ENCODE measurements around the gene VAT1.
A peak's percentile ranks its signal among the peaks of the same experiment; 100 is the strongest.
"Not testable (repeated sequence)": the region's sequence is repeated elsewhere in the genome, so short reads cannot be mapped to it uniquely, and the experiment has no call there.

VAT1 gene

GRCh38 chr17:43003542-43004172 is 18.5 kb downstream of the VAT1 start:
- no peak for DNase-seq

- DNase-seq, result not testable (repeated sequence)
These were observed 21.3 kb downstream of the VAT1 start for GRCh38 chr17:43000894-43001293.

GRCh38 chr17:42999003-42999525 is 23.1 kb downstream of the VAT1 start:
- DNase-seq, result no peak

DNA sequence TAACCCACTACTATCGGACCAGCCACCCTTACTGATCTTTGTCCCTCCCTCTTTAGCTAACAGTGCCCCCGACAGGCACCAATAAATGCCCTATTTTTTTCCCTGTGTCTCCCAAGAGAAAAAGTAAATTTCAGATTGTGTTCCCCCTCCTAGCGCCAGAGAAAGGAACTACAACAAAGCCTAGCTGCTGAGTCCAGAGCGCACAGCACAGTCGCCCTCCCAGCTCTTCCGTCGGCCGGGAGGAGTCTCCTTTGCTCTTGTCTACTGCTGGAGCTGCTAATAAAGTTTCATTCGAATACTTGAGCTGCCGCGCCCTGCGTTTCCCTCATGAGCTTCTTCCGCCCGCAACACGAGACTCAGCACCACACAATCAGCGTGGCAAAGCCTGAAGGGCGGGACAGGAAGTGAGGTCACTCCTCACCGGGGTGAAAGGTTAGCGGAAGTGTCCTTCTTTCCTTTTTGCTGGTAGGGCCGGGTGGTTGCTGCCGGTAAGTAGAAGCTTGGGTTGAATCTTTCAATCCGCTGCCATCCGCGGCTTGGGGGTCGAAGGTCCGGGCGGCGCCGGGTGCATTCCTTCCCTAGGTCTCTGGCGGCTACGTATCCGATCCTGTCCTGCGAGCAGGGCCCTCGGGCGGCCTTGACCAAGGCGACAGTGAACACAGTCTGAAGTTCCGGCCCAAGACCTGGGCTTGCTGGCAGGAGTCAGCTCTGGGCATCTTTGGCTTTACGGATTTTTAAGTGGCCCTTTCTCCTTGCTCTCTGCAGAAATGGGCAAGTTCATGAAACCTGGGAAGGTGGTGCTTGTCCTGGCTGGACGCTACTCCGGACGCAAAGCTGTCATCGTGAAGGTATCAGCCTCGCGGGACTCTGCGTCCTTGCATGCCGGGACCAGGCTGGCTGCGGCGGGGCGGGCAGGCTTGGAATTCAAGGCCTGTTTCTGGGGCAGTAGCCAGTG is 23.9 kb downstream of the VAT1 start, which contains the start of gene RPL27:
RPL27 (plus strand) TSS at position 436 of the 955 bp plus-strand sequence; CDS start at position 768, 332 bp downstream.
- DNase-seq, result peak; percentile 99

DNA sequence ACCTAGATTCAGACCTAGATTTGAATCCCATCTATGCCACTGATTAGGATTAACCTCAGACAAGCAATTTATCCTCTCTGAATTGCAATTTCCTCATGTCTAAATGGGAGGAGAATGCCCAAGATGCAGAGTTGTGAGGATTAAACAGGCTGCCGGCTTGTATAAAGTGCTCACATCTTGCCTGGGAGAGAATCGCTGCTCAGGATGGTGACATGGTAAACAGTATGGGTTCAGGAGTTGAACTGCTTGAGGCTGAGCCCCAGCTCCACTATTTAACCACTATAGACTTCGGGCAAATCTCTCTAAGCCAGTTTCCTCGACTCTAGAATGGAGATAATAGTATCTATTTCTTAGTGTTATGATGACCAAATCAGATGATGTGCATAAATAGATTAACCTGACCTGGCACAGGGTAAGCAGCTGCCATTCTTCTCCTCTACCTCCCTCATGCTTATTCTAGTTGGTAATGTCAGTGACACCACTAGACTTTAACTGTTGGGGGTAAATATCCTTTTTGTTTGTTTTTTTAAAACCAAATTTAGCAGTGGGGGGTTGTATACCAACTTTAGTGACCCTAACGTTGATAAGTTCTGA is 24.7 kb downstream of the VAT1 start:
- DNase-seq, result no peak

GRCh38 chr17:42993913-42994312 is 28.3 kb downstream of the VAT1 start:
- DNase-seq, result not testable (repeated sequence)

DNA sequence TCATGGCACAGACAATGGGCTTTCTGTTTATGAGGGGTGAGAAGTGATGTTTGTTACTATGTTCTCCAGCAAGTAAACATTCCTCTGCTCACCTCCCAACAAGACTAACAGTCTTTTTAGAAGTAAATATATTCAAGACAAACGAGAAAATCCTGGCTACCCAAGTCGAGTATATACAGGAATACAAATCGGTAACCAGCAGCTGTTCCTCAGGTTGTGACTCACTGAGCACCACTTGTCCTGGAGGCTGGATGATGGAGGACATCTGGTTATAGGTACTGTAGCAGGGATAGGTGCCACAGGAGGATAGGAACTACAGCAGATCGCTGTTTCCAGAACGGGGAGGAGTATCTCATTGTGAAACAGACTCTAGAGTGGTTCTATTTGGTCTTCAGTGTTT is 29.3 kb downstream of the VAT1 start:
- no peak for DNase-seq

- no peak for DNase-seq
These were observed 30.7 kb downstream of the VAT1 start for GRCh38 chr17:42991471-42991870.

DNA sequence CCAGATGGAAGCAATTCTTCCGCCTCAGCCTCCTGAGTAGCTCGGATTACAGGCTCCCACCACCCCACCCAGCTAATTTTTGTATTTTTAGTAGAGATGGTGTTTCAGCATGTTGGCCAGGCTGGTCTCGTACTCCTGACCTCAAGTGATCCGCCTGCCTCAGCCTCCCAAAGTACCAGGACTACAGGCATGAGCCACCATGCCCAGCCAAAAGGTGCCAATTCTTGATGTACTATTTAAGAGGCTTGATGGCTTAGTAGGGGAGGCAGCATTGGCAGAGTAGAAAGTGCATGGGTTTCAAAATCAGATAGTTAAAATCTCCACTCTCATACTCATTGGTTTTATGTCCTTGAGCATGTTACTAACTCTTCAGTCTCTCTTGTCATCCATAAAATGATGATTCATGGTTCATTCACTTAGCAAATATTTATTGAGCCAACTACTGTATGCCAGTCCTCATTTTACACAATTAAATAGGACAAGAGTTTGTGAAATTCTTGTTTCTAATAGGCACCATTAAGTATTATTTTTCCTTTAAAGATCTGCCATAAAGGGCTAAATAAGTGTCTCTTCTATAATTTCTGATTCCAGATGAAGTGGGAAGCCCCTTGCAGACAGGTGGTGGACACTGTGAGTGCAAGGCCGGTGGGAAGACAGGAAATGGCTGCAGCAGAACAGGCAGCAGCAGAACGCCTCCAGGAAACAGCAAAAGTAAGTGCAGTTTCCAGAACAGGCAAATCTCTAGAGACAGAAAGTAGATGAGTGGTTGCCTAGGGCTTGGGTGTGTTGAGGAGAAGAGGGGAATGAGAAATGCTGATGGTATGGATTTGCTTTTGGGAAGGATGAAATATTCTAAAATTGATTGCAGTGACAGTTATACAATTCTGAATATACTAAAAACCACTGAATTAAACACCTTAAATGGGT is 32.2 kb downstream of the VAT1 start:
- DNase-seq, result no peak

DNA sequence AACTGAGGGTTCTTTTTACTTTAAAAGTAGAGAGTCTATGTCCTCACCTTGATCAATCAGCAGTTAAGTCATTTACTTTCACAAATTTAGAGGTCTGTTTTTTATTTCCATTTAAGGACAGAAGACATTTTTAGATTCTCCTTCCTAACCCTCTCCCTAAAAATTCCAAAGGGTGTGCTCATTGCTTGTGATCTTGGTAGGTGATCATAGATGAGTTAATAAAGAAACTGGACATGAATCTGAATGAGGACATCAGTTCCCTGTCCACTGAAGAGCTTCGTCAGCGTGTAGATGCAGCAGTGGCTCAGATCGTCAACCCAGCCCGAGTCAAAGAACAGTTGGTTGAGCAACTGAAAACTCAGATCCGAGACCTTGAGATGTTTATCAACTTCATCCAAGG is 33.0 kb downstream of the VAT1 start:
- DNase-seq, result no peak

DNA sequence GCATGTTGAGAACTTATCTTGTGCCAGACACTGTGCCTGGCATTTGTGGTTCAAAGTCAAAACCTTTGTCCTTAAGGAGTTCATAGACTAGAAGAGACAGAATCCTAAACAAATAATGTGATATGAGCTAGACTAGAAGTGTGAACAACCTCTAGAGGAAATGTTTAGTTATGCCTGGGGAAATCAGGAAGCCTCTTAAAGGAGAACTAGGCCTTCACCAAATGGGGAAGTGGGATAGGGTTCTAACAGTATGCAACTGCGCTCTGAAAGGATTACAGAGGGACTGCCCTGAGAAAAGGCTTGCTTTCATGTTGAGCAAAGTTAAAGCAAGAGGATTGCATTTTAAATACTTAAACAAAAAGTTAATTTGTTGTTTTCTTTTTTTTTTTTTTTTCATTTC is 37.0 kb downstream of the VAT1 start:
- DNase-seq, result no peak

- no peak for DNase-seq
These were observed 39.9 kb downstream of the VAT1 start for GRCh38 chr17:42982266-42982665.

GRCh38 chr17:42980766-42981397 is 41.3 kb downstream of the VAT1 start:
- peak; percentile 35 for DNase-seq

DNA sequence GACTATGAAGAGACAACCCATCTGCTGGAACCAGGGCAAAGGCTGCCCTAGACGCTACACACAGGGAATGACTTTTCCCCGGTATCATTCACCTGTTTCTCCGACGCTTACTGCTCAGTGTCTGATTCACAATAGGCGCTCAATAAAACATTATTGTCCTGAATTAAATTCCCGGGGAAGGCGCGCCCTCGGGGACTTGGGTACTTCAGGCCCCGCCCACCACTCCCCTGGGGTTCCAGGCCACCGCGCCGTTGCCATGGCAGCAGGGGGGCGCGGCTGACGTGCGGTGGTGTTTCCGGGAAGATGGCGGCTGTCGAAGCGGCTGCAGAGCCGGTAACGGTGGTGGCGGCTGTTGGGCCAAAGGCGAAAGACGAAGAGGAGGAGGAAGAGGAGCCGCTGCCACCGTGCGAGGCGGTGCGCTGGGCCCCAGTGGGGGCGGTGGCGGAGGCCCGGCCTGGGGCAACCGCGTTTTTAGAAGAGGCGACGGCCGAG is 41.9 kb downstream of the VAT1 start, which contains the start of gene RUNDC1:
RUNDC1 (plus strand) TSS at position 292 of the 492 bp plus-strand sequence; CDS start at position 304, 12 bp downstream.
- DNase-seq, result peak; percentile 89

DNA sequence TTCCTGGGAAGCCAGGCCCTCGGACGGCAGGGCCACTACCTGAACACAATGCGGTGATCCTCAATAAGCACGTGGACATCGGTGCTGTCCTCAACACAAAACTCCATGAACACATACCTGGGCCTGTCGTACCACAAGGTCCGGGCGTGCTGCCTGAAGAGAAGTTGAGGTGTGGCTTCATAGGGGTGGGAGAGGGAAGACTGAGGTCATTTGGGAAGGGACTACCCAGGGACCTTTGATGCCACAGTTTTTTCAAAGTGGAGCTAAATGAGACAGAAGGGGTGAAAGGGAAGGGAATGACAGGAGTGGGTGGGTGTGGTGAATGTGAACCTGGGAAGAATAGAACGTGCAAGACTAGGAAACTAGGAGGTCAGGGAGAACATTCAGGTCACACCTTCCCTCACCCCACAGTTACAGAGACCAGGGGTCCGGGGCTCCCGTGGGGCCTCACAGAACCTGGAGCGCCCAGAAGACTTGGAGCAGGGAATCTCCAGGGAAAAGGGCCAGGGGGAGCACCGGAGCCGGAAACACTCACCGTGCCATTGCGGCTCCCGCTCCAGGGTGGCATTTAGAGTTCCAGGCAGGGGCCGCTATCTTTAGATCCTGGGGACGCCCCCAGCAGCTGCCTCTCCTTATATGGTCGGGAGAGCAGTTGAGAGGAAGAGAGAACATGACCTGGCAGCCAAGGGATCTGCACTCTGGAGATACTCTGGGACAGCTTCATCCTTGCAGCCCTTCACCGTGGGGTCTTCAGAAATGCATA is 42.5 kb downstream of the VAT1 start, which contains the start of gene PTGES3L:
PTGES3L (minus strand) TSS at position 570 of the 763 bp plus-strand sequence; CDS start at position 543, 27 bp downstream.
- peak; percentile 72 for DNase-seq

GRCh38 chr17:42975701-42976100 is 46.5 kb downstream of the VAT1 start:
- not testable (repeated sequence) for DNase-seq

DNA sequence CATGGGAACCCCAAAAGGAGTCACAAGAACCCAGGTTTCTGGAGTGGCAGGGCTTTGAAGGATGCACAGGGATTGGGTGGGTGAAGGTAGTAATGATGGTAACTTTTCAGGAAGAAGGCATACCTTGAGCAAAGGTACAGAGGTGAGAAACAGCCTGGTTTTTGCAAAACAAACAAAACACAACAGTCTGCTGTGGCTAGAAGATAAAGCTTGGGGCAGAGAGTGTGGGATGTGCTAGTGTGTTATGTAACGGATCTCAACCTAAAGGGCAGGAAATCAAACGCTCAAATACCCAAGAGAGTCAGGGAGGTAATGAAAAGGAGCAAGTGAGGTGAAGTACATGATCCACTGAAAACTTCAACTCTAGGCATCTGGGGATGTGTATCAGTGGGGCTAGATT is 46.9 kb downstream of the VAT1 start:
- no peak for DNase-seq

GRCh38 chr17:42973323-42973722 is 48.9 kb downstream of the VAT1 start:
- not testable (repeated sequence) for DNase-seq

DNA sequence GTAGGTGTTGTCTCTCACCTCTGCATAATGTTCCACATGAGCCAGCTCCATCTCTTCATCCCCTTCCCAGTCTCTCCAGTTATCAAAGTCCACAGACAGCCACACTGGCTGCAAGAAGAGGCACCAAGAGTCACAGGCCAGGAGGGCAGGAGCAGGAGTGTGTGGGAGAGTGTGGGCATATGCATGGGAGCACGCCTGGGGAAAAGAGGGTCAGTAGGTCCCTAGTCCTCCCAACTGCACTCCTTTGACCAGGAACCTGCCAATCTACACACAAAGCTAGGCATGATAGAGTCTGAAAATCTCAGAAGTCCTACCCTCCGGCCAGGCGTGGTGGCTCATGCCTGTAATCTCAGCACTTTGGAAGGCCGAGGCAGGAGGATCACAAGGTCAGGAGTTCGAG is 50.6 kb downstream of the VAT1 start:
- no peak for DNase-seq

GRCh38 chr17:42969001-42969581 is 53.1 kb downstream of the VAT1 start:
- DNase-seq, result no peak
